Hypothalamus (tissue), 51 donors: ENCODE measurements around the gene CHRNA7.
"Not testable (repeated sequence)": the region's sequence is repeated elsewhere in the genome, so short reads cannot be mapped to it uniquely, and the experiment has no call there.

Experiments
- DNase-seq, 51 donors: peaks; one replicate each; lab custom pipeline; 2025; lab: John Stamatoyannopoulos, UW

Gene CHRNA7

DNA sequence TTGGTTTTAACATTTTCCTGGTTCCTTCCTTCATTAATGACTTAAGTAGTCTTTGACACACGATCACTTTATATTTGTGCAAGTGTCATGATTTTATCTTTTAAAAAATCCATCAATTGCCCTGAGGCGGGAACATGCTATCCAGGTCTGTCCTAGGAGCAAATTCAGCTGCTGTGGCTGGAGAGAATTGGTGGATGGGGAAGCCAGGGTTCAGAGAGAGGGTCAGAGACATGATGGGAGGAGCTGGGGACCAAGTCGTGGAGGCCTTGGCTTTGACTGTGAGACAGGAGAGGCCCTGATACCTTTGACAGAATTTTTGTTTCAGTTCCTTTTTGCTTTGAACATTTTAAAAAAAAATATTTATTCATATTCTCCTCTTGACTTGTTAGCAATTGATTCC lies 89.0 kb downstream of the CHRNA7 start:
- DNase-seq = no peak

DNA sequence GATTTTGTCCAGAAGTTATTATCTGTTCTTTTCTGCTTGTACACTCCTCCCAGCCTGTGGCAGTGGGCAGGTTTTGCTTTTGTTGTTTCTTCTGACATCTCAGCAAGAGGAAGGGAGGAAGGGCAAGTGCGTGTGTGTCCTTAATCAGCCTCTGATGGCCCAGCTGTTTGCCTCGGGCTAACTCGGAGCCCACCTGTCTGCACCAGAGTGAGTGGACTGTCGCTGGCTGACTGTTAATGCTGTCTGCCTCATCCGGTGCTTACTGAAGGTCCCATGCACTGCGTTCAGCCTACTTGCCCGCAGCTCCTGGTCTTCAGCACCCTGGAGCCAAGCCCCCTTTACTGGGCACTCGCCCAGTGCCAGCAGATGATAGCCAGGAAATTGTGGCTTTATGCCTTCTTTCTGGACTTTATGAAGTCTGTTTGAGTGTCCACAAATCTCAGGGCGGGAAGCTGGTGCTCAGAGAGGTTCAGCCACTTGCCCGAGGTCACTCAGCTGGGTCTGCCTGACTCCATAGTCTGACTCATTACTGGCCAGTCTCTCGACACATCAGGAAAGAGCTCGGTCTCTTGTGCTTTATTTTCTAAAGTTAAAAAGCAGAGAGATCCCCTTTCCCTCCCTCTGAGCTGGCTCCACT lies 89.5 kb downstream of the CHRNA7 start:
- DNase-seq = no peak

DNA sequence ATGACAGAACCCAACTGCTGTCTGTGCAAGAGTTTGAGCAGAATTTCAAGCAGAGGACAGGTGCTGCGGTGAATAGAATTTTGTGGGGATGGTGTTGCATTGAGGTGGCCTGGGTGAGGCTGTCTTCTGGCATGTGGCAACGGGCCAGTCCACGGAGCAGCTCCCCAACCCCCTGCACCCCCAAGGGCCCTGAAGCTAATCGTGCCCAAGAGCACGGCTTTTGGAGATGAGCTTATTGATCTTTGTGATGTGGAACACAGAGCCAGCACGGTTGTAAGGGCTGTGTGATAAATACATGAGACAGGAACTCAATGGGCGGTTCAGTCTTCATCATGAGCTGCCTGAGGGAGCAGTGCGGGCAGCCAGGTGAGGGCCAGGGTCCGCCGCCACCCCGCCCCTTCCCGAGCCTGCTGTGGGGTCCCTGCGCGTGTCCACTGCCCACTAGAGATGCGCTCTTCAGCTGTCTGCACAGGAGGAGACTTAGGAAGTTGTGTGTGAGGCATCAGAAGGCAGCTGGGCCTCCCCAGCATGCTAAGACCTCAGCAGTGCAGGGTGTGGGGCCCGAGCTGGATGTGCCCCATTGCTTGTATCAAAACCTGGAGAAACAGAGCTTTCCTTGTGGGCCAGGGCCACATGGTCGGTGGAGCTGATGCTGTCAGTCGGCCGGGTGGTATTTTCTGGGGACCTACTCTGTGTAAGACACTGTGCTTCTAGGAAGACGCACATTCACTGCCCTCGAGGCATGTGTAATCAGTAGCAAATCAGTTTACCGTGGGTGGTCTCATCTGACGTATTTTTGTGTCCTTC lies 90.5 kb downstream of the CHRNA7 start:
- DNase-seq = no peak

DNA sequence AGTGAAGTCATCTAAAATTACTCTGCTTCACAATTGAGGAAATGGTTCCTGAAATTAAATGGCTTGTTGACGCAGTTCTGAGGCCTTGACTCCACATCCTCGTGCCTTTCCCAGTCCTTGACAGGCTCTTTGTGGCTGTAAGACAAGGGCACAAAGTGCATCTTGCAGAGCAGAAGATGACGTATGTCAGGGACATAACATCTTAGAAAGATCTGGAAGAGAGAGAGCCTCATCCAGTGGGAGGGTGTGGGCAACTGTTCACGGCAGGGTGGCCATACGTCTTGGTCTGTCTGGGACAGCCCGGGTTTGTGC lies 91.0 kb downstream of the CHRNA7 start:
- DNase-seq = no peak

DNA sequence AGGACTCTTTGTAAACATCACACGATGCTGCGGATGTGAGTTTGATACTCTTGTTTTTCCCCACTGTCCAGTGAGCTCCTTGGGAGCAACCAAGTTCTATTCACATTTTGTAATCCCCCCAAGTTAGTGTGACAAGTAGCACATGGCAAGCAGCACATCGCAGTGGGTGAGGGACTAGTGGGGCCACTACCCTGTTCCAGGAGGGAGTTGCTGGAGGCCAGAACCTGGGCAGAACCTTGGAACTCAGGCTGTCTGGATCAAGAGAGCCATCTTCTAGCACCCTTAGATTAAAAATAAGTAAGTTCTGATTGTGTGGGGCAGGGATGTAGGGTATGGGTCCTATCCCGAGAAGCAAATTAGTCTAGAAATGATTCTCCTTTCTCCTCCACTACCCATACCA lies 91.7 kb downstream of the CHRNA7 start:
- DNase-seq = no peak

DNA sequence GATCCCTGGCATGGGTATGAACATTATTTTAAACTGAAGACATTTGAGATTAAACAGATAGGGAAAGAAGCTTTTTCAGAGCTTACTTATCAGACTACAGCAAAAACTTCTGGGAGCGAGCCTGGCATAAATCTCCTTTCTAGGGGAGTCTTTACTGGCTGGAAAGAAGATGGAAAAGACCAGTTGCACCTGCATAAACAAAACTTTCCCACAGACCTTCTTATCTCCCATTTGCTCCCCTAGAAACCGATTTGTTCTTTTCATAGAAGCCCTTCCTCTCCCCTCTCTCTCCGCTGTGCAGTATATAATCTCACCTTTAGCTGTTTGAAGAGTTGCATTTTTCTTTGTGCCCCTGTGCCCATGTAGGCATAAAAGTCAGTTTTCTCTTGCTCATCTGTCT lies 93.2 kb downstream of the CHRNA7 start:
- DNase-seq = no peak

DNA sequence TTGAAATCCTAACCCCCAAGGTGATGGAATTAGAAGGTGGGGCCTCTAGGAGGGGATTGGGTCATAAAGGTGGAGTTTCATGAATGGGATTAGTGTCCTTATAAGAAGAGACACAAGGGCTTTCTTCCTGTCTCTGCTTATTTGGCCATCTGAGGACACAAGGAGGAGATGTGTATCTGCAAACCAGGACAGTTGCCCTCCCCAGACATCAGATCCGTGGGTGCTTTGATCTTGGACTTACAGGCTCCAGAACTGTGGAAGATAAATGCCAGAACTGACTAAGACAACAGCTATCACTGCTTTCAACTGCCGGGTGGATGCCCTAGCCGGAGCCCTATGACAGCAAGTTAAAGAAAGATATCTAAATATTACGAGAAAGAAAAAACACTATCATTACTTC lies 94.4 kb downstream of the CHRNA7 start:
- no peak for DNase-seq

DNA sequence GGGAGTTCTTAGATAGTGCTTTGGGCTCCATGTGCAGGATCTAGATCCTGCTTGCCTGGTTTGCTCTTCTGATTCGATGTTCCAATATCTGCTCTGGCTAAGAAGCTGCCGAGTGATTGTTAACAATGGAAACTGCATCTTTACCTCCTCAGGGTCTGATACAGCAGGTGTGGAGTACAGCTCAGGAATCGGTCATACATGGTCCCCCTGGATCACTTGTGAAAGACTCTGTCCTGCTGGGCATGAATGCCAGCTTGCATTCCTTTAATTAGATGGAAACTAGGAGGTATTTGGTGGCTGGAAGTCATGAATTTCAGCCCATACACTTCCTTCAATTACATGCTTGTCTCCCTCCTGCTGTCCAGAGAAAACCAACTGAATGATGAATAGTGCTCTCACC lies 95.3 kb downstream of the CHRNA7 start:
- no peak for DNase-seq

DNA sequence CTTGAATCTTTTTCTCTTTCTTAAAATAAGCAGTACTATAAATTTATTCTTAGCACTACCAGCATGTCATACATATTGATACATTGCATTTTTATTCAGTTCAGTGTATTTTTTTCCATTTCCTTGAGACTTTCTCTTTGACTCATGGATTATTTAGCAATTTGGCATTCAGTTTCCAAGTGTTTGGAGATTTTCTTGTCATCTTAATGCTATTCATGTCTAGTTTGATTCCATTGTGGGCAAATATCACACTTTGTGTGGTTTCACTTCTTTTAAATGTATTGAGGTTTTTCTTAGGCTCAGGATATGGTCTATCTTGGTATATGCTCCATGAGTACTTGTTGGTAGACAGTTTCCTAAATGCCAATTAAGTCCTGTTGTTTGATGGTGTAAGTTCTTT lies 99.5 kb downstream of the CHRNA7 start:
- no peak for DNase-seq

DNA sequence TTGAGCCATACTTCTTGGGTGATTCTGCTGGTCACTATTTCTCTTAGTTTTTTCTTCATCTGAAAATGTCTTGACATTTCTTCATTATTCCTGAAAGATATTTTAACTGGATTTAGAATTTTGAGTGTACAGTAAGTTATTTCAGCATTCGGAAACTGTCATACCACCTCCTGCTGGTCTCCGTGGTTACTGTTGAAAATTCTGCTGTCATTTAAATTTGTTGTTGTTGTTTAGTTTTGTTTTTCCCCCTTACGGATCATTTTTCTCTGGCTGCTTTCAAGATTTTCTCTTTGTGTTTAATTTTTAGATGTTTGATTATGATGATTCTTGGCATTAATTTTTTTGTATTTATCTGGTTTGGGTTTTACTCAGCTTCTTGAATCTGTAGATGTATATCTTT lies 100.5 kb downstream of the CHRNA7 start:
- no peak for DNase-seq

DNA sequence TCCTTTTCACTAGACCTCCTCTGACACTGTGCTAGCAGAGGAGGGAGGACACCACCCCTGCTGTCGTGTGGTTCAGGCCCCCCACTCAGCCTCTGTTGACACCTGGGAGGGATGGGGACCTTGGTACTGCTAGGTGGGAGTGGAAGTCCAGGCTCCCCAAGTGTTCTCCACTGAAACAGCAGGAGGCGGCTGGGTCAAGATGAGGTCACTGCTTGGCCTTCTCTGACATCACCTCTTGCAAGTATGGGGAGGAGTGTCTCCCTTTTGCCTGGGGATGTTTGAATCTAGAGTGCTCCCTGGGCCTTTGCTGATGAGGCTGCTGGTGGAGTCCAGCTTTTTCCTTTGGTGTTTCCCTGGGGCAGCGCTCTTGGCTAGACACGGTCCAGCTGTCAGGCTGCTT lies 101.5 kb downstream of the CHRNA7 start:
- DNase-seq = no peak

DNA sequence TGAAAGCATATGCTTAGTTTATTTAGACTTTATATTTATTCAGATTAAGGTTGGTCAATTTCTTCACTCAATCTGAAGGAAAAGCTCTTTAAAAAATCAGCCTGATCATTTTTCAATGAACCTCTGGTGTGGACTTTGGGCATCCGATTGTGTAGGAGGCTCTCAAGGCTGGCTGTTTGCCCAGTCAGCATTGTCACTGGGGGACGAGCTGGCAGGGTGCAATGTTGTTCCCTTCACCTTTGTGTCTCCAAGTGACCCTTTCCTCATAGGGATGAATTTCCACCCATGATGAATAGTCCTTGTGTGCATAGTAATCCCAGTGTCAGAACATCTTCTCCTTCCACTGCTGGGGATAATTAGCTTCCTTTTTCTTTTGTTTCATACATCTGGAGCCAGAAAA lies 102.5 kb downstream of the CHRNA7 start:
- DNase-seq = no peak

DNA sequence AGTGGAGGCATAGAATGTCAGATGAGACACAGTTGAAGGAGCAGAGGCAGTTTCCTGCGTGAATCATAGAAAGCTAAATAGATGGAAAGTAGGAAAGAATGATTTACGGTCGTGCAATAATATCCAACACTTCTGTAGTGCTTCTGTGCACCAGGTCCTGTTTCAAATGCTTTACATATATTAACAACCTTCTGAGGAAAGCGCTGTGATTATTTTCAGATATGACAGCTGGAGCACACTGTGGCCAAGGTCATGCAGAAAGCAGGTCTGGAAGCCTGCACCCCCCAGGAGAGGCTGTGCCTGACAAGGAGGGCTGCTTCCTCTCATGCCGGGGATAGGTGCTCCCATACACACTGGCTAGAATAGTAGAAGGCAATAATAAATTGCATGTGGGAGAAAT lies 104.5 kb downstream of the CHRNA7 start:
- DNase-seq = no peak

DNA sequence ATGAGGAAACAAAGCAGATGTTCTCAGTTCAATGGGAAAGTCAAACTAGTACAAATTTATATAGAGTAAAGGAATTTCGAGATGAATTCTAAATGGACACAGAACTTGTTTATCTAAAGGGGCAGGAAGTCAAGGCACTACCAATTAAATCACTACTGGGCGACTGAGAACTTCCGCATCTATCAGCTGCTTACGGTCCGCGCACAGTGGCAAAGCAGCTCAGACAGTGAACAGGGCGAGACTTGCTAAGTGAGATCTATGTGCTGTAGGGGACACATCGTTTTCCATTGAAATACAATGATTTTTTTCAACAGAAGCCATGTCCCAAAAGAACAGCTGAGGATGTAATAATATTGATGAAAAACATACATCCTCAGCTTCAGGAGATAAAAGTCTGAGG lies 105.0 kb downstream of the CHRNA7 start:
- no peak for DNase-seq

DNA sequence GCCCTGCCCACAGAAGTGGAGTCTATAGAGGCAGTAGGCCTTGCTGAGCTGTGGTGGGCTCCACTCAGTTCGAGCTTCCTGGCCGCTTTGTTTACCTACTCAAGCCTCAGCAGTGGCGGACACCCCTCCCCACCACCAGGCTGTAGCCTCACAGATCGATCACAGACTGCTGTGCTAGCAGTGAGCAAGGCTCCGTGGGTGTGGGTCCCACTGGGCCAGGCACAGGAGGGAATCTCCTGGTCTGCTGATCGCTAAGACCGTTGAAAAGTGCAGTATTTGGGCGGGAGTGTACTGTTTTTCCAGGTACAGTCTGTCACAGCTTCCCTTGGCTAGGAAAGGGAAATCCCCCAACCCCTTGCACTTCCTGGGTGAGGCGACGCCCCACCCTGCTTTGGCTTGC lies 115.2 kb downstream of the CHRNA7 start:
- not testable (repeated sequence) for DNase-seq

DNA sequence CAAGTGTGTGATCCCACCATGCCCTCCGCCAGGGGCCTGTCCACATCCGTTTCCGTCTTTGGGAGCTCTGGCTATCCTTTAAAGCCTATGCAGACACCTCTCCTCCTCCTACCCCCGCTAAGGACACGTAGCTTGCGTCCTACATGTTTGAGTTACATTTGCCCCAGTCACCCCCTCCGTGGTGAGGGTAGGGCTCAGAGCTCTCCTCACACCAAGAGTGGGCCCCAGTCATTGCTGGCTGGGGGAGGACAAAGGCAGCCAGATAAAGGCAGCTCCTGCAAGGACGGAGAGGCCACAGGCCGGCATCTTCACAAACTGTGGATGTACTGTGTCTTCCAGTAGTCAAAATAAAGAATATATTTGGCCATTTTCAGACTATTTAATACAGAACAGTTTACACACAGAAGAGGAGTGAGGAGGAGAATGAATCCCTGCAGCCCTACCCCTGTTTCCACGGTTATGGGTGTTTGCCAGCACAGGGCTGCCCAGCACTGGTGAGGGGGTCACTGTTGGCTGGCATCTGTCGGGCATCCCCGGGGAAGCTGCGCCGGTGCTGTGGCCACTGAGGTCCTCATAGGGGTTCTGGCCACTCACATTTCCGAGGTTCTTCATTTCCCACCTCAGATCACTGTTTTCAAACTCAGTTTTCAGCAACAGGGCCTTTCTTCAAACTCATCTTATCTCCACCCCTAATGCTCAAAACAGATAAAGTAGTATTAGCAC lies 118.7 kb downstream of the CHRNA7 start:
- DNase-seq = no peak

DNA sequence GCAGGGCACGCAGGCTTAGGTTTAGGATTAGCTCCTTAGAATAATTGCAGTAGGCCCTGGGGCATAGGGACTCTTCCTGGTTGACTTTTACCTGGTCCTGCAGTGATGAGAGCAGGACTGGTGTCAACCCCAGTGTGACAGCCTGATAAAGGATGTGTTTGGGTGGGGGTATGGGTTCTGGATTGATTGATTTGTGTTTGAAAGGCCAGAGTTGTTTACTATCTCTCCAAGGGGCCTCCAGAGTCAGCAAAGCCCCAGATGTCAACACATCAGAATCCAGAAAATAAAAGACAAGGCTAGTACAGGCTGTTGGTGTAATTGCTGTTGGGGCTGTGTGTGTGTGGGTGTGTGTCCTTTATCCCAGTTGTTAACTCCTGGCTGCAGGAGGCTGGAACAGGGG lies 122.3 kb downstream of the CHRNA7 start:
- DNase-seq = no peak

DNA sequence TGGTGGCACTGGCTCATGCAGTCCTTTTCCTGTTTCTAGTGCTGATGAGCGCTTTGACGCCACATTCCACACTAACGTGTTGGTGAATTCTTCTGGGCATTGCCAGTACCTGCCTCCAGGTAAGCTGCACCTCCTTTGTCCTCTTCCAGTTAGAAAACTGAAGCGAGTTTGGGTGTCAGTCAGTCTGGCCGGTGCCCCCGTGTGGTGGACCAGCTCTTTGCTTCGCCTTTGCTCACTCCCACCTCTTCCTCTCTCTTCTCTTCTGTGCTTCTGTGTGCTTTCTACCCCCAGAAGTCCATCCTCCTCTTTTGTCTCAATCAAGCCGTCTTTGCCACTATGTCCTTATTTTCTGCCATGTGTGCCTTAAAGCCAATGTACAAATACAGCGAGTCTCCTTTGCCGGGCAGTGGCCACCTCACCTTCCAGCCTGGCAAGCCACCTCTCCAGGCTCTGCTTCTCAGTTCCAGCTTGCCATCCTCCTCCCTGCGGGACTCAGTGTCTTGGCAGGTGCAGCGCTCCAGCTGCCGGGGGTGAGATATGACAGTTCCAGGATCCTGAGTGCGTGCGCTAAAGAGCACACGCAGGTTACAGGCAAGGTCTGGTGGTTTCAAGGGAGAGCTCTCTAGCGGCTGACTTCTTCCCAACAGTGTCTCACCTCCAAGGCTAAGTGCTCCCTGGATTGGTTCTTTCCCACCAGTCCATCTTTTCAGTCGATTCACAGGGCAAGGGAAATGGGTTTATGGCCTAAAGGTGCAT lies 123.7 kb downstream of the CHRNA7 start:
- DNase-seq = not testable (repeated sequence)

DNA sequence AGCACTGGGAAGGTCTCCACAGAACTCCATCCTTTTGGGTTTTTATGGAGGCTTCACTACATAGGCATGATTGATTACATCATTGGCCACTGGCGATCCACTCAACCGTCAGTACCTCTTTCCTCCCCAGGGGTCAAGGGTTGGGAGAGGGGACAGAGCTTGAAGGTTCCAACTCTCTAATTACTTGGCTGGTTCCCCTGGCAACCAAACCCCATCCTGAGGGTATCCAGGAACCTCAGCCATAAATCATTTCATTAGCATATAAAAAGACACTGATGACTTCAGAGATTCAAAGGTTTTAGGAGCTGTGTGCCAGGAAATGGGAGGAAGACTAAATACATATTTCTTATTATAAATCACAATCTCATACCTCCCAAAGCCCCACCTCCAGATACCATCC lies 131.8 kb downstream of the CHRNA7 start:
- DNase-seq = not testable (repeated sequence)

DNA sequence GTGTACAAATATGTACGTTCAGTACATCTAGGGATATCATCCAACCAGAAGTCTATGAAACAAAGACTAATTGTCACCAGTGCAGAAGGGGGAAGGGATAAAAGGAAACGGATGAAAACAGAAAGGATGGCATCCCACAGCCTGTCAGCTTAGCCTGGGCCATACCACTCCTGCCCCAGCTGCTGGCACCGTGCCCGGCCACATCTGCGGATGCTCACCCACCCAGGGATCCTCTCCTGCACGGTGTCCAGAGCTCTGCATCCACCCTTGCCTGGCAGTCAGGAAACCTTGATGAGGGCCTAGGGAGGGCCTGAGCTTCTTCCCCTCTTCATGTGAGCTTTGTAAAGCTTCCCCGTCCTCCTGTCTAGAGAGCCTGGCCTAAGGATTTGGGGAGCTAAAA lies 133.8 kb downstream of the CHRNA7 start:
- DNase-seq = not testable (repeated sequence)

DNA sequence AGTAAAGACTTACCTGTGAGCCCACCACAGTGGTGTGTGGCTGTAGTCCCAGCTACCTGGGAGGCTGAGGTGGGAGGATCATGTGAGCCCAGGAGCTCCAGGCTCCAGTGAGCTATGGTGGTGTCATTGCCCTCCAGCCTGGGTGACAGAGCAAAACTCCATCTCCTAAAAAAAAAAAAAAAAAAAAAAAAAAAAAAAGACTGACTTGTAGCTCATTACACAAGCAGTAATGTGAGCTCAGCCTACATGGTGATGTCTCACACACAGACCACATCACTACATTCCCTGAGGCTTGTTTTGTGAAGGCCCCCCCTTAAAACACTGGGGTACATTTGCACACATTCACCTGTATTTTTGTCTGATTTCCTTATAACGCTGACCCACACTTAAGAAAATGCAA lies 134.4 kb downstream of the CHRNA7 start:
- DNase-seq = not testable (repeated sequence)
